M059J (cell line): Measurements from ENCODE around the gene SLC22A14. TPM values are rescaled to one million over a fixed set of nuclear protein-coding genes. Genes with fewer than 3 reads are reported as not detected.
"Not testable (repeated sequence)": the region's sequence is repeated elsewhere in the genome, so short reads cannot be mapped to it uniquely, and the experiment has no call there.

Experiments
- DNase-seq: peaks from one replicate; pipeline ENCODE4 v3.0.0-alpha.2; 2012; ENCODE audit warnings: low read depth
- total RNA-seq: library from RNA; depleted of rRNA; stranded (reverse); fragments of >200 nt; shearing (Covaris generic); gene quantifications from 2 replicates; pipeline ENCODE4 v1.2.3, GENCODE V29; 2014; rRNA removed

Gene SLC22A14, protein sequence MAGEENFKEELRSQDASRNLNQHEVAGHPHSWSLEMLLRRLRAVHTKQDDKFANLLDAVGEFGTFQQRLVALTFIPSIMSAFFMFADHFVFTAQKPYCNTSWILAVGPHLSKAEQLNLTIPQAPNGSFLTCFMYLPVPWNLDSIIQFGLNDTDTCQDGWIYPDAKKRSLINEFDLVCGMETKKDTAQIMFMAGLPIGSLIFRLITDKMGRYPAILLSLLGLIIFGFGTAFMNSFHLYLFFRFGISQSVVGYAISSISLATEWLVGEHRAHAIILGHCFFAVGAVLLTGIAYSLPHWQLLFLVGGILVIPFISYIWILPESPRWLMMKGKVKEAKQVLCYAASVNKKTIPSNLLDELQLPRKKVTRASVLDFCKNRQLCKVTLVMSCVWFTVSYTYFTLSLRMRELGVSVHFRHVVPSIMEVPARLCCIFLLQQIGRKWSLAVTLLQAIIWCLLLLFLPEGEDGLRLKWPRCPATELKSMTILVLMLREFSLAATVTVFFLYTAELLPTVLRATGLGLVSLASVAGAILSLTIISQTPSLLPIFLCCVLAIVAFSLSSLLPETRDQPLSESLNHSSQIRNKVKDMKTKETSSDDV
- total RNA-seq: not detected in 2 replicates

DNA sequence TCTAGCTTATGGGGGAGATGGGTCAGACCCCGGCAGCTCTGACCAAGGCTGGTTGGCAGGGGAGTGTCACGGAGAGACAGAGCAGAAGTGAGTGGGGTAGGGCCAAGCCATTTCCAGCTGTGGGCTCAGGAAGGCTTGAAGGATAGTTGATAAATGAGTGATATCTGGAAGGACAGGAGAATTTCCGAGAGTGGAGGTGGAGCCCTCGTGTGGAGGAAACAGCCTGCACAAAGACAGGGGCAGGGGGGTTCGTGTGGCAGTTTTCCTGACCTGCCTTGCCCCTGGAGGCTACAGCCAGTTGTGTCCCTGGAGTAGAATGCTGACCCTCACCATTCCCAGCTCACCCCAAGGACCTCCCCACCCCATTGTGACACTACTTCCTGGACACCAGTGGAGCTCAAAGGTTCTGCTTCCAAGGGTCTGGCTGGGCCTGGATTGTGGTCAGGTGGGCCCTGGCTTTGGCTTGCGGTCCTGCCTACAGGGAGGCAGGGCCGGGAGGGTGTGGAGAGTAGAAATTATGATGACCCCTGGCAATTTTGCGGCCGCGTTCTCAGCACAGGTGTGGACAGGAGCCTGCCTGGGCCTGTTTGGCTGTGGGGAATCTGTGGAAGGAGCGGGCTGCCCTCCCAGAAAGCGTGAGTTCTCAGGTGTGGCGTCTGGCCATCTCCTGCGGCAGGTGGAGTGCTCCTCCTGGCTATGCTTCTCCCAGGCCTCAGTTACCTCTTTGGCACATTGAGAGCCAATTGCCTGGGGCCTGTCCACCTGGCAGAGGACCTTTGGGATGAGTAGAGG is at the start of gene SLC22A14:
SLC22A14 (plus strand) TSS at position 400 of the 792 bp plus-strand sequence. CDS start 23,733 bp downstream, outside the sequence.
- DNase-seq: no peak

DNA sequence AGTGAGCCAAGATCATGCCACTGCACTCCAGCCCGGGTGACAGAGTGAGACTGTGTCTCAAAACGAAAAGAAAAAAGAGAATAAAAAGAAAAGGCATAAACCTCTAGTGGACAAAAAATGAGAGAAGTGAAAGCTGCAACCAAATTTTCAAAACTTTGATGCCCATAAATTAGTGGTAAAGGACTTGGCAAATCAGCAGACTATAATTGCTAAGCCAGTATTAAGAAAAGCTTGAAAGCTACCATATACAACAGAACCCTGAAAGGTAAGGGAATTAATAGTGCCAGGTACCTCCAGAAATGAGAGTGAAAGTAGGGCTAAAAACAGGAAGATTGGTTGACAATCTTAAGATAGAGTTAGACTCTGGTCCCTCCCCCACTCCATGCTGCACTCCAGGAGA is 49.4 kb upstream of the SLC22A14 start:
- DNase-seq: no peak

DNA sequence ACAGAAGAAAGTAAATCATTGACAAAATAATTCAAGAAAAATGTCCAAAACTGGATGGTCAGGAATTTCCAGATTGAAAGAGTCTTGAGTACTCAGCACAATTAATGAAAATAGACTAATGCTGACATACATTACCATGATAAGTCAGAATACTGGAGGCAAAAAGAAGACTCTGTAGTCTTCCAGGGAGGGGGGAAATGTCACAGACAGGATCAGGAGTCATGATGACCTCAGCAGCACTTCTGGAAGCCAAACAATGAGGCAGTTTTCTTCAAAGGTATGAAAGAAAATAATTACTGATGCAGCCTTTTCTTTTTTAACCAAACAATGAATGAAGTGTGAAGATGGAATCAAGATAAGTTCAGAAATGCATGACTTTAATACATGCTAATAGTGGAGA is 46.6 kb upstream of the SLC22A14 start:
- no peak for DNase-seq

DNA sequence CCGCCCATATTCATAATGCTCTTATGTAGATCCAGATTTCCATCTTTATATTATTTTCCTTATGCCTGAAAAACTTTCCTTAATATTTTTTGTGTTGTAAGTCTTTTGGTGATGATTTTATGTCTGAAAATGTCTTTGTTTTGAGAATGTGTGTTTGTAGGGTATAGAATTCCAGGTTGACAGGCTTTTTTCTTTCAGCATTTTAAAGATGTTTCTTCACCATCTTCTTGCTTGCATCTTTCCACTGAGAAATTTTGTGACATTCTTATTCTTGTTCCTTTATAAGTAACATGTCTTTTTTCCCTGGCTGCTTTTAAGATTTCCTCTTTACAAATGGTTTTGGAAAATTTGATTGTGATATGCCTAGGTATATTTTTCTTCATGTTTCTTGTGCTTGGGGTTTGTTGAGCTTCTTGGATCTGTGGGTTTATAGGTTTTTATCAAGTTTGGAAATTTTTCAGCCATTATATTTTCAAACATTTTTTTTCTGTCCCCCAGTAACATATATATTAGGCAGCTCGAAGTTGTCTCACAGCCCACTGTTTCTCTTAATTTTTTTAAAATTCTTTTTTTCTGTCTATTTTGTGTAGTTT is 43.6 kb upstream of the SLC22A14 start:
- no peak for DNase-seq

DNA sequence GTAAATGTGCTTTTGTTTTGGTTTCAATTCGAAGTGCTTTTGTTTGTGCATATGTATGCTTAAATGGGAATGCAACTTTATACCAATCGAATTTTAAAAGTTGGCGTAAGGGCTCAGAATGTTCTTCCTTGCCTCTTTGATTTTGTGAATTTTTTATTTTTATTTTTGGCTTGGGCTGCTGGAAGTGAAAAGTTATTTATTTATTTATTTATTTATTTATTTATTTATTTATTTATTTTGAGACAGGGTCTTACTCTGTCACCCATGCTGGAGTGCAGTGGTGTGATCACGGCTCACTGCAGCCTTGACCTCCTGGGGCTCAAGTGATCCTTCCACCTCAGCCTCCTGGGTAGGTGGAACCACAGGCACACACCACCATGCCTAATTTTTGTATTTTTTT is 39.3 kb upstream of the SLC22A14 start:
- not testable (repeated sequence) for DNase-seq

DNA sequence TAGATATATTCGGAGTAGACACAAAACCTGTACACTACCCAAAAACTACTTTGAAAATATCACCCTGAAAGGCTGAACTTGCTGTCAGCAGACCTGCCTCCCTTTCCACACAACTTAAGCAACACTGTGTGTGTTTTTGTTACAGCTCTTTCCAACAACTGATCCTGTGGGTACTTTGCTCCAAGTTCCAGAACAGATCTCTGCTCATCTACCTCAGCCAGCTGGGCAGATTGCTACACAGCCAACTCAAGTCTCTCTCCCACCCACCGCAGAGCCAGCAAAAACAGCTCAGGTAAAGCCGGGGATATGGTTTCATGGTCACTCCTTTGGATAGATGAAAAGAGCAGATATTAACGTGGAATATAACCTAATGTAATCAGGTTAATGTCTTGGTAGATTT is 36.2 kb upstream of the SLC22A14 start:
- DNase-seq: no peak

DNA sequence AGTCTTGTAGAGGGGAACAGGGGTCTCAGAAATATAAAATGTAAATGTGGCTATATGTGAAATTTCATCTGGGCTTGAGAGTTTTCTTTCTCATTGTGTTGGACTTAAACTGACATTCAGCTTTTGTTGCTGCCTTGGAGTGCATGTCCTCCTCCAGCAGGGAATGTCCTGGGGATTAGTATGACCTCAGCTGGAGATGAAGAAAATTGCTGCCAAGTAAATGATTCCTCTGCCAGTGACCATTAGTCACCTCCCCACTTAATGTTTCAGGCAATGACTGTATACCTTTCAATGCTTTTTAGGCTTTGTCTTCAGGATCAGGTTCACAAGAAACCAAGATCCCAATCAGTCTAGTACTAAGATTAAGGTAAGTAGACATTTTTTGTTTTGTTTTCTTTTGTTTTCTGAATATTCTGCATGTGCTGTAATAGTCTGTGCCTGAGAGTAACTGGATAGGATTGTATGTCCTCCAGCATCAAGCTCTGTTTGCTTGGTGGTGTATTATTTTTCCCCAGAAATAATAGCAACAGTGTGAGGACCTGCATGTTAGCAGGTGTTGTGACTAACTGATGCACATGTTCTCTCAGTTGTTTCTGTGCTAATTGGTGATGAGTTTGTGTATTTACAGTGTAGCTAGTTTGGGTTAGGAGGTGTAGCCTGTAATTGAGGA is 34.6 kb upstream of the SLC22A14 start:
- peak; percentile 86 for DNase-seq

DNA sequence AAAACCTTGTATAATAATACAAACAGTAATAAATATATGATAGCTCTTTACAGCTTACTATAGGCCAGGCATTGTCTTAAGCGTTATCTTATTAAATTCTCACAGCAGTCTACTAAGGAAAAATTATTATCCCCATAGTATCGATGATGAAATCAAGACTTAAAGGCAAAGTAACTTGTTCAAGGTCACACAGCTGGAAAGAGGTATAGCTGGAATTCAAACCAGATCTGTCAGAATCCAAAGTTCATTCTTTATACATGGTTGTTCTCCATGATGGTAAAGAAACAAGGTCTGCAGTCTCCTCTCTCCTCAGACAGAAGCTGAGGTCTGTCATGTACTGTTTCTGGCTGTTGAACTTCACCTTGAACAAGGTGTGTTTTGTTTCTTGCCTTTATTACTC is 31.9 kb upstream of the SLC22A14 start:
- DNase-seq: no peak

DNA sequence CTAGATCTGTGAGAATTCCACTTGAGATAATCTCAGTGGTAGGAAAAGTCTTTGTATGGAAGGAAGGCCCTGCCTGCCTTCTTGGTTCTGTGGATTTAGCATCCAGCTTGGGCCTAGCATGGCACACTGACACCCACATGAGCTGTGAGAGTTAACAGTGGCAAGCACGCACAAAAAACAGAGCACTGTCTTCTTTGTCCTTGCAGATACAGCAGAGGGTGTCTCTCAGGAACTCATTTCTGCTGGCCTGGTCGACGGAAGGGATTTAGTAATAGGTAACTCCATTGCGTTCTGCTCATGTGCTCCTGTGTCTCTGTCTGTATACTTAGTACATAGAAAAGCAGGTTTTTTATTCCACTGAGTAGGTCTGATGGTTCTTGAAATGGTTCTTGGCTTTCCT is 30.9 kb upstream of the SLC22A14 start:
- no peak for DNase-seq

DNA sequence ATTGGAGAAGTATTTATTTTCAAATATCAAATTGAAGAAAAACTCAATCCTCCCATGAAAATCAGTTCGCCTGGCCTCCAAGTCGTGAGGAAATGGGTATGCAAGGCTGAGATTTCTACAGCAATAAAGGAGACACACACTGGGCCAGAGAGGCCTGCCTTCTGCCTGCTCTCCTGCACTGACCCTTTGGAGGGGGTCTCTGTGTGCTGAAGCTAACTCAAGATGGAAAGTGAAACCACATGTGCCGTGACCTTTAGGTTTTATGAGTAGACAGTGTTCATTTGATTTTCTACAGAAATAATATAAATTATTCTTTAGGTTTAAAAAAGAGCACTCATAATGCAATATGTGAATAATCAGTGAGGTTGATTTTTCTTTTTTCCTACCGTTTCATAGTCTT is 28.4 kb upstream of the SLC22A14 start:
- DNase-seq: no peak

DNA sequence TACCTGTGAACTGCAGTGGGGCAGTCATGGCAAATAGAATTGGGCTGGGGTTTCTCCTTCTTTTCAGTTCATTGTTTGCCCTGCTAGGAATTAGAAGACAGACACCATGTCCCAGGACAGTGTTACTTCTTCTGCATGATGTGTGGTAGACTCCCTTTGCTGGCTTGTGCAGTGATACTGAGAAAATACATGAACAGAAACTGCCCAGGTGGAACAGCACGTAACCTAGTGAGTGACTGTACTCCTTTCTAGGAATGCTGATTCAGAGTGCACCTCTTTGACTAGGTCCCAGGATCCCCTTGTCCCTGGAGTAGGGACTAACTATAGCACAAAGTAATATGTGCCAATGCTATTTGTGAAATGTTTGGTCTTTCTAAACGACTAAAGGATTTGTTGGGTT is 27.2 kb upstream of the SLC22A14 start:
- DNase-seq: no peak

DNA sequence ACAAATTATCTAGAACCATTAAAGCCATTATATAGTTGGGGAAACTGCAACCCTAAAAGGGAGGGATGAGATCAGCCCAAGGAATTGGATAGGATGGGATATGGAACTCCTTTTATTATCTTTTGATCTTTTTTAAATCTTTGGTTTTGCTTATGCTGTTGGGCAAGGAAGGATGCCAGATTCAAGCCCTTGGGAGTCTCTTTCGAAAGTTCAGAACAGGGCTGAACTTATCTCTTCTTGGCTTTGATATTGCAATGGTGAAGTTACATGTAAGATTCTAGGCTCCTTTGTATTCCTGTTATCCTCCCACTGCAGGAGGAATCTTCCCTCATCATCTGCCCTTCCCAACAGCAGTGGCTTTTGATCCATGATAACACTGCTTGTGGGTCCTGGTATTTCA is 26.5 kb upstream of the SLC22A14 start:
- DNase-seq: no peak

DNA sequence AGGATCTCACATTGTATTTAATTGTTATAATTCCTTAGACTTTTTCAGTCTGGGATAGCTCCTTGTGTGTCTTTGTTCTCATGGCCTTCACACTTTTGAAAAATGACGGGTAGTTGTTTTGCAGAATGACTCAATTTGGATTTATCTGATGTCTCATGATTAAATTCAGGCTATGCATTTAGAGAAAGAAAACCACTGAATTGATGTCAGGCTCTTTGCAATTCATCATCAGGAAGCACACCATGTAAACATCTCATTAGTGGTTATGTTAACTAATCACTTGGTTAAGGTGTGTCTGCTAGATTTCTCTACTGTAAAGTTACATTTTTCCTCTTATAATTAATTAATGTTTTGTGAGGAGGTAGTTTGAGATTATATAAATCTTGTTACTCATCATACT is 24.5 kb upstream of the SLC22A14 start:
- peak; percentile 32 for DNase-seq

DNA sequence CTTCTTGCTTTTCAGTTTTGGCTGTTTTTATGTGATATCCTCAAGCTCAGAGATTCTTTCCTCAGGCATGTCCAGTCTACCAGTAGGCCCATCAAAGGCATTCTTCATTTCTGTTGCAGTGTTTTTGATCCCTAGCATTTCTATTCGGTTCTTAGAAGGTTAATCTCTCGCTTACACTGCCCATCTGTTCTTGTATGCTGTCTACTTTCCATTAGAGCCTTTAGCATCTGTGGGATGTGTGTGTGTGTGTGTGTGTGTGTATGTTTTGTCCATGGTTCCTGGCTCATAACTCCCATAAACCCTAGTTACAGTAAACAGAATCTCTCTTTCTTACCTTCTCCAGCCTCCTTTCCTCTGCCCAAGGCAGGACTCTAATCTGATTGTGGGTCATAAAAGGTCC is 21.6 kb upstream of the SLC22A14 start:
- DNase-seq: no peak

DNA sequence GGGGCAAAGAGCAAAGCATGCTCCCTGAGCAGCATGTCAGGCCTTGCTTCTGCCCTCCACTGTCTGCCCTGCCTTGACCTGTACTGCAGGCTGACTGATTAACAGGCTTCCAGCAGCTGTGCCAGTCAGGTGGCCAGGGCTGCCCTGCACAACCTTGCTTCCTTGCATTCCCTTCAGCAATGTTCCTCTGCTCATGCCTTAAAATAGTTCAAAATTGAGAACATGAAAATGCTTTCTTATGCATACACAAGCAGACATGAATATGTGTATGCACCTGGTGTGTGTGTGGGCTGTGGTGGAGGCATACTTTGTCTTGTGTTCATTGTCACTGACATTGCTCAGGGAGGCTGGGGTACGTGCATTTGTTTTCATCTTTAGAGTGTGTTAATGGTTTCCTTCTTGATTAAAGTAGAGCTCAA is 17.7 kb upstream of the SLC22A14 start:
- DNase-seq: no peak

DNA sequence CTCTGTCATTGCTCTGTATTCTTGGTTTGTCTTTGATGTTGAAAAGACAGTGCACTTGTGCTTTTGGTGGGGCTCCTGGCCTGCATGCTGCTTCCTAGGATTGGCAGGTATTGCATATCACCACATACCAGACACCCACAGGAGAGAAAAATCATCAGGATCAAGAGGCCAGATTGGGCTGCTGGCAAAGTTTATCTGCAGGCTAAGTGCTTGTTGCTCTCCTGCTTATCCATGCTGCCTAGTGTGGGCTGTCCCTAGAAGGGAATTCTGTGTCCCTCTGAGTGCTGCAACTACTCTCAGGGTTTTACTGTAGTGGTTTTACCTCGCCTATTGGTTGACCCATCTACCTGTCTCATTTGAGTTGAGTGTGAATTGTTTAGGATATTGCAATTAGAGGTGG is 17.3 kb upstream of the SLC22A14 start:
- DNase-seq: no peak

DNA sequence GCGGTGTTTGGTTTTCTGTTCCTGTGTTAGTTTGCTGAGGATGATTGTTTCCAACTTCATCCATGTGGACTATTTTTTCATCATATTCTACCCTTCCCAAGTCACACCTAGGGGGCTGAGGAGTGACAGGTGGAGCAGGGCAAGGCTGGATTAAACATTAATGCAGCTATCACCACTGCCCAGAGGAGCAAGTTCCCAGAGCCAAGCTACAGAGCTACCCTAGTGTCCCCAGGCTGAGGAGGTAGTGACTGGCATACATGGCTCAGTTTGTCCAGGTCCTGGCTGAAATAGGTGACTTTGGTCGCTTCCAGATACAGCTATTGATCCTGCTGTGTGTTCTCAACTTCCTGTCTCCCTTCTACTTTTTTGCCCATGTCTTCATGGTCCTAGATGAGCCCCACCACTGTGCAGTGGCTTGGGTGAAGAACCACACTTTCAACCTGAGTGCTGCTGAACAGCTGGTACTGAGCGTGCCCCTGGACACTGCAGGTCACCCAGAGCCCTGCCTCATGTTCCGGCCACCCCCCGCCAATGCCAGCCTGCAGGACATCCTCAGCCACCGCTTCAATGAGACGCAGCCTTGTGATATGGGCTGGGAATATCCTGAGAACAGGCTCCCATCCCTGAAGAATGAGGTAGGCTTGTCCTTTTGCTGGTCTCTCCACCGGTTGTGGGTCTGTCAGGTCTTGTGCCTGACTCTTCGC is 16.3 kb upstream of the SLC22A14 start, which contains the start of gene SLC22A13:
SLC22A13 (plus strand) TSS at position 209 of the 704 bp plus-strand sequence; CDS start at position 258, 49 bp downstream.
- no peak for DNase-seq

DNA sequence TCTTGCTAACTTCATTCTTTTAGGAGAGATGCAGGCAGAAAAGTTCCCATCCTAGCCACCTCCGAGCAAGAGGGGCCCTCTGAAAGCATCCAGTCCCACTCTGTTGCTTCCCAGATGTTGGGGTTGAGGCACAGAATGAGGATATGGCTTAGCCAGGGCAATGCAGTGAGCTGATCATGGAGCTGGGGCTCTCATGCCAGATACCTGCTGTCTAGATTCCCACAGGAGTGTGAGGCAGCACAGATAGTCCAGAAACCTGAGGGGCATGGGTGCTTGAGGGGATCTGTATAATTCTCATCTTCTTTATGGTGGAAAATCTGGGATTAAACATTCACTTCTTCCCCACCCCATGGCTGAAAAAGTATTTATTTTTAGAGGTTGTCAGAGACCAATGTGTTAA is 15.3 kb upstream of the SLC22A14 start:
- DNase-seq: no peak

DNA sequence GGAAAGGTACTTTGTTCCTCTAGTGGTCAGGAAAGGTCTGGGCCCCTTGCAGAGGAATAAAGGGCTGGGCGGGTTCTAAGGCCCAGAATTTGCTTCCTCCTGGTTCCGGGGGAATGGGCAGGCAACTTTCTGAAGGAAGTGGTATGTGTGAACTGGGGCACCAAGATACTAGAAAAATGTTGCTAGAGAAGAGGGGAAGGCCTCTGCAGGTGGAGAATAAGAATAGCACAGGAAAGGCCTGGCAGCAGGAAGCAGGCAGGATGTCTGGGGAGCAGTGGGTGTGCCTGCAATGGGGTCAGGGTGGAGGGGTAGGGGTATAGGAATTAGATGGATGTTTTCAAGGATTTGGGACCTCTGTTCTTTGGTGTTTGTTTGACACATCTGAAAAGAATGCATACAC is 14.4 kb upstream of the SLC22A14 start:
- DNase-seq: no peak

DNA sequence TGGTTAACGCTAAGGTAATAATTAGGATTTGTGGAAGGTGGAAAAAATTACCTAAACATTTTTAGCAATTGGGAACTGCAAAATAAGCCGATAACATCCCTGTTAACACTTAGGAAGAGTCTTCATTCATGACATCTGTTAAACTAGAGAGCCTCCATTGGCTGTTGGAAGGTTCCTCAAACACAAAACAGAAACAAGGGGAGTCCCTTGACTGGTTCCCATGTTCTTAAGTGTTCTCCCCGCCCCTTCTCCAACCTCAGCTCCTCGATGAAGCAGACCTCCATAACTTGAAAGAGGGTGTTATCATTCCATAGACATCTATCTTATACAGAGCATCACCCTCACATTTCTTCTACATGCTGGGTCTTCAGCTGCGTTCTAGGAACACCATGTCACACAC is 14.0 kb upstream of the SLC22A14 start:
- DNase-seq: no peak

DNA sequence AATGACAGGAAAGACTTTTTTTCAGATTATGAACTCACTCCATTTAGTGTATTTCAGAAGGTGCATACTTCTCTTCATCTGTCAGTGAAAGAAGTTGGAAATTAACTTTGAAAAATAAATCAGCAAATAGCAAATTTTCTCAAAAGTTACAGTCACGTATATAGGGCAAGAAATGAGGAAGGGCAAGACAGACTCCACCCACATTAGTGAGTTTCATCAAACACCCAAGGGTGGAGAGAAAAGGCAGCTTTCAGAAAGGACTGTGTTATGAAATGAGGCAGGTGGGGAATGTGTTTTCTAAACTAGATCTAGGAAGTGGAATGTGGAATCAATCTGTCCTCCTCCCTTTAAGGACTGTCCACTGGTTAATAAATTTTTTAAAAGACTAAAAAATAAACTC is 13.6 kb upstream of the SLC22A14 start:
- no peak for DNase-seq
